Lower leg skin (tissue), 3 donors: ENCODE measurements around the gene MAP3K14.

ENCODE experiments used
- CTCF ChIP-seq, 3 donors: fragments of 450-650 bp; IDR thresholded peaks; one replicate each; pipeline ENCODE4 v1.5.1; 2016; ENCODE audit warnings: antibody characterized with exemption in 3 of 3, mild to moderate bottlenecking in 3 of 3, moderate library complexity in 2 of 3
- POLR2A ChIP-seq, 2 donors: fragments of 450-650 bp; IDR thresholded peaks; one replicate each; pipeline ENCODE4 v1.6.1; 2016 to 2017; ENCODE audit warnings: antibody characterized with exemption in 2 of 2, mild to moderate bottlenecking in 1 of 2, moderate library complexity in 1 of 2

- TF ChIP-seq POLR2A (IDR thresholded peaks at IDR 0.05) (no peak), CTCF (IDR thresholded peaks at IDR 0.05) (no peak)
Measured at GRCh38 chr17:45364531-45365390, 47.9 kb upstream of the MAP3K14 start.
